Gastroesophageal sphincter (tissue), 3 donors: Measurements from ENCODE around the gene CAMSAP1.

ENCODE experiments used
- EP300 ChIP-seq: sonication (generic); formaldehyde crosslinking; IDR thresholded peaks from one replicate; pipeline ENCODE4 v1.6.1; 2017; ENCODE audit warnings: antibody characterized with exemption, mild to moderate bottlenecking
- POLR2A ChIP-seq, 2 donors: fragments of 450-650 bp; IDR thresholded peaks; one replicate each; pipeline ENCODE4 v1.6.1; 2017; ENCODE audit warnings: antibody characterized with exemption in 2 of 2, mild to moderate bottlenecking in 2 of 2, moderate library complexity in 1 of 2
- POLR2AphosphoS5 ChIP-seq: sonication (generic); formaldehyde crosslinking; IDR thresholded peaks from one replicate; pipeline ENCODE4 v1.6.1; 2017; ENCODE audit warnings: antibody characterized with exemption
- TF ChIP-seq, protein P1 (sequence below), 4 experiments: fragments of 200-600 bp in 2 of 4; fragments of 450-650 bp in 2 of 4; sonication (generic) in 1 of 4; IDR thresholded peaks; one replicate each; pipeline ENCODE4 v1.5.1; 2017 to 2019; ENCODE audit warnings: antibody characterized with exemption in 4 of 4, mild to moderate bottlenecking in 2 of 4, moderate library complexity in 2 of 4

GRCh38 chr9:135787317-135787716 is 120.0 kb downstream of the CAMSAP1 start:
- TF ChIP-seq POLR2AphosphoS5 (no peak), POLR2A (IDR thresholded peaks at IDR 0.05) (no peak), EP300 (no peak)
- TF ChIP-seq, protein P1, sequence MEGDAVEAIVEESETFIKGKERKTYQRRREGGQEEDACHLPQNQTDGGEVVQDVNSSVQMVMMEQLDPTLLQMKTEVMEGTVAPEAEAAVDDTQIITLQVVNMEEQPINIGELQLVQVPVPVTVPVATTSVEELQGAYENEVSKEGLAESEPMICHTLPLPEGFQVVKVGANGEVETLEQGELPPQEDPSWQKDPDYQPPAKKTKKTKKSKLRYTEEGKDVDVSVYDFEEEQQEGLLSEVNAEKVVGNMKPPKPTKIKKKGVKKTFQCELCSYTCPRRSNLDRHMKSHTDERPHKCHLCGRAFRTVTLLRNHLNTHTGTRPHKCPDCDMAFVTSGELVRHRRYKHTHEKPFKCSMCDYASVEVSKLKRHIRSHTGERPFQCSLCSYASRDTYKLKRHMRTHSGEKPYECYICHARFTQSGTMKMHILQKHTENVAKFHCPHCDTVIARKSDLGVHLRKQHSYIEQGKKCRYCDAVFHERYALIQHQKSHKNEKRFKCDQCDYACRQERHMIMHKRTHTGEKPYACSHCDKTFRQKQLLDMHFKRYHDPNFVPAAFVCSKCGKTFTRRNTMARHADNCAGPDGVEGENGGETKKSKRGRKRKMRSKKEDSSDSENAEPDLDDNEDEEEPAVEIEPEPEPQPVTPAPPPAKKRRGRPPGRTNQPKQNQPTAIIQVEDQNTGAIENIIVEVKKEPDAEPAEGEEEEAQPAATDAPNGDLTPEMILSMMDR (IDR thresholded peaks at IDR 0.05) = no peak
